ENCODE measurements around the gene KIRREL3. TPM values are rescaled to one million over a fixed set of nuclear protein-coding genes. Genes with fewer than 3 reads are reported as not detected.
A peak's percentile ranks its signal among the peaks of the same experiment; 100 is the strongest.

KIRREL3 gene
- polyA plus RNA-seq, 1 of the 3 experiments (the other 2 are of a cell fraction) = 3.7 TPM

- no peaks in the 10 kb centered on the region for H4K20me1 ChIP-seq (ENCODE audit: insufficient read depth)
- WGBS (ENCODE audit: low lambda C conversion rate) = 82% methylated on average over 10 of the region's 10 CpGs
- no peaks in the 10 kb centered on the region for H3F3A ChIP-seq (replicated peaks; ENCODE audit: insufficient read depth)
- H3K79me2 ChIP-seq (ENCODE audit: insufficient read depth) = peaks cover 43% of the 10 kb centered on the region
- peaks cover 4 to 15% of the 10 kb centered on the region in 2 experiments; a peak in 2 of 4 replicates for H3K4me1 ChIP-seq (ENCODE audit: control insufficient read depth in 1 of 2, insufficient read depth in 2 of 2, low read depth in 1 of 2, low read length in 1 of 2)
- H3K9ac ChIP-seq = no peak overlapping the region
- ChIA-PET POLR2A (no interaction called here), CTCF (interaction anchor here (1.5 kb wide), 1 partner anchor 213 kb away, joined by 5 read pairs; no protein-coding TSS in a partner anchor)
- DNase-seq = no peak
- H3K4me2 ChIP-seq = no peak overlapping the region
- H3K36me3 ChIP-seq (replicated peaks in 1 of 2; ENCODE audit: control insufficient read depth in 1 of 2, insufficient read depth in 2 of 2, low read length in 1 of 2) = peaks cover 0 to 5% of the 10 kb centered on the region in 2 experiments
- H3K27me3 ChIP-seq (ENCODE audit: insufficient read depth) = no peaks in the 10 kb centered on the region
- no peak overlapping the region for H3K4me3 ChIP-seq (ENCODE audit: low read depth in 2 of 2, low read length in 1 of 2)
- no peaks in the 10 kb centered on the region for H3K9me3 ChIP-seq
- H2AFZ ChIP-seq (ENCODE audit: low read depth) = no peak overlapping the region
- peak overlapping the region in 1 of 2 experiments; percentile 68; a peak in 2 of 4 replicates for H3K27ac ChIP-seq (ENCODE audit: low read depth in 2 of 2, low read length in 1 of 2)
- TF ChIP-seq MEF2A (IDR thresholded peaks at IDR 0.05; ENCODE audit: borderline replicate concordance, low read depth) = no peak
- TF ChIP-seq PBX3 (IDR thresholded peaks at IDR 0.05) = 0 out of 2 replicates have a peak, but pooled peaks have one; percentile 4
- TF ChIP-seq TCF12 (IDR thresholded peaks at IDR 0.05) = peak; percentile 34; the same call in 1 of the 2 replicates
- no peak for TF ChIP-seq NRF1 (IDR thresholded peaks at IDR 0.05; ENCODE audit: low read depth, low read length)
- TF ChIP-seq MAX (IDR thresholded peaks at IDR 0.05; ENCODE audit: low read depth) = peak; percentile 33; the same call in 1 of the 2 replicates
- peak; percentile 35; the same call in 1 of the 2 replicates for TF ChIP-seq USF1 (IDR thresholded peaks at IDR 0.05; ENCODE audit: borderline replicate concordance, low read depth)
- H3K9me2 ChIP-seq = no peaks in the 10 kb centered on the region
These were observed 71.2 kb downstream of the KIRREL3 start for GRCh38 chr11:126929179-126930061.

DNA sequence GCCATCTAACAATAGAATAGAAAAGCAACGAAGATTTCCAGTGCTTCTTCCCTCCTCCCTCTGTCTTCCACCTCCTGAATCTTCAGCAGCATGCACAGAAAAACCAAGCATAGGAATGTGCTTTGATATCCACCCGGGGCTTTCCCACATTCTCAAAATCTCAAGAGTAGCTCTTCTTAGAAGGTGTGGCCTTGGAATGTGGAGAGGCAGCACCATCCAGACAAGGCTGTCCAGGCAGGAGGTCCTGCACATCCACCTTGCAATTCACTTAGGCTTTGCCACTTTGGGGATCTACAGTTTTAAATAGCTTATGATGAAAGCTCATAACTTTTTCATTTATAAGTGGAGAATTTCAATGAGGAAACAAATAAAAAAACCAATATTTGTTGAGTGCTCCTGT, 72.9 kb downstream of the KIRREL3 start:
- no peaks in the 10 kb centered on the region for H3K9me3 ChIP-seq
- no peak overlapping the region for H3K4me3 ChIP-seq (ENCODE audit: low read depth in 2 of 2, low read length in 1 of 2)
- H3K27ac ChIP-seq (ENCODE audit: low read depth in 2 of 2, low read length in 1 of 2) = no peak overlapping the region
- H3F3A ChIP-seq (replicated peaks; ENCODE audit: insufficient read depth) = no peaks in the 10 kb centered on the region
- H3K4me1 ChIP-seq (ENCODE audit: control insufficient read depth in 1 of 2, insufficient read depth in 2 of 2, low read depth in 1 of 2, low read length in 1 of 2) = peaks cover 4 to 15% of the 10 kb centered on the region in 2 experiments; a peak in 2 of 4 replicates
- ChIA-PET POLR2A (no interaction called here), CTCF (interaction anchor here (1.2 to 1.4 kb wide), 2 partner anchors 40 to 63 kb away, joined by 3 to 6 read pairs; no protein-coding TSS in a partner anchor)
- 48% methylated on average over 2 of the region's 2 CpGs for WGBS (ENCODE audit: low lambda C conversion rate)
- H3K9ac ChIP-seq = no peak overlapping the region
- no peaks in the 10 kb centered on the region for H3K9me2 ChIP-seq
- no peaks in the 10 kb centered on the region for H3K36me3 ChIP-seq (replicated peaks in 1 of 2; ENCODE audit: control insufficient read depth in 1 of 2, insufficient read depth in 2 of 2, low read length in 1 of 2)
- H4K20me1 ChIP-seq (ENCODE audit: insufficient read depth) = no peaks in the 10 kb centered on the region
- no peak overlapping the region for H2AFZ ChIP-seq (ENCODE audit: low read depth)
- no peak overlapping the region for H3K4me2 ChIP-seq
- H3K79me2 ChIP-seq (ENCODE audit: insufficient read depth) = peaks cover 27% of the 10 kb centered on the region; the same call in 1 of the 2 replicates
- DNase-seq = no peak
- H3K27me3 ChIP-seq (ENCODE audit: insufficient read depth) = no peaks in the 10 kb centered on the region
- no peak for TF ChIP-seq TEAD4 (IDR thresholded peaks at IDR 0.05; ENCODE audit: borderline replicate concordance, insufficient read depth)

Data from SK-N-SH (cell line).